Fibroblast of lung (primary cell): ENCODE measurements around the gene DAPK1. TPM values are rescaled to one million over a fixed set of nuclear protein-coding genes. Genes with fewer than 3 reads are reported as not detected.

Source experiments
- DNase-seq, 2 donors: peaks; one replicate each; pipeline versions ENCODE4 v3.0.0 to v3.0.0-alpha.2; 2010; ENCODE audit warnings: low read depth in 2 of 2
- H2AFZ ChIP-seq: 2 replicates; pipeline ENCODE4 v1.5.1; 2012; ENCODE audit warnings: low read length, control low read depth, inconsistent platforms
- H3K27ac ChIP-seq: 2 replicates; pipeline ENCODE4 v1.5.1; 2011; ENCODE audit warnings: low read length, control low read depth; ENCODE audit not compliant: insufficient read depth
- H3K27me3 ChIP-seq: 2 replicates; pipeline ENCODE4 v1.5.1; 2011; ENCODE audit warnings: mild to moderate bottlenecking, low read length; ENCODE audit not compliant: control insufficient read depth, insufficient read depth
- H3K36me3 ChIP-seq: 2 replicates; pipeline ENCODE4 v1.5.1; 2011; ENCODE audit warnings: low read length; ENCODE audit not compliant: control insufficient read depth, insufficient read depth
- H3K4me1 ChIP-seq: 2 replicates; pipeline ENCODE4 v1.5.1; 2011; ENCODE audit warnings: low read length; ENCODE audit not compliant: control insufficient read depth, insufficient read depth; ENCODE audit errors: extremely low read depth
- H3K4me2 ChIP-seq: 2 replicates; pipeline ENCODE4 v1.5.1; 2011; ENCODE audit warnings: low read length, control low read depth; ENCODE audit not compliant: insufficient read depth; ENCODE audit errors: extremely low read depth
- H3K4me3 ChIP-seq, 4 experiments: fragments of 200-600 bp in 1 of 4; sonication (generic) in 1 of 4; replicated peaks in 1 of 4; 2 replicates each; pipeline ENCODE4 v1.5.1; 2011 to 2016; ENCODE audit warnings: low read length in 4 of 4, low read depth in 3 of 4, mild to moderate bottlenecking in 3 of 4, control low read depth in 2 of 4, inconsistent platforms in 1 of 4, mixed read lengths in 1 of 4; ENCODE audit not compliant: insufficient read depth in 1 of 4; ENCODE audit errors: control extremely low read depth in 1 of 4
- H3K79me2 ChIP-seq: 2 replicates; pipeline ENCODE4 v1.5.1; 2012; ENCODE audit warnings: mild to moderate bottlenecking, low read length, inconsistent platforms; ENCODE audit not compliant: control insufficient read depth, insufficient read depth
- H3K9ac ChIP-seq: 2 replicates; pipeline ENCODE4 v1.5.1; 2011; ENCODE audit warnings: mild to moderate bottlenecking, low read length, control low read depth; ENCODE audit not compliant: insufficient read depth
- H3K9me3 ChIP-seq: 2 replicates; pipeline ENCODE4 v1.5.1; 2012; ENCODE audit warnings: low read depth, low read length; ENCODE audit not compliant: control insufficient read depth, insufficient read depth
- H4K20me1 ChIP-seq: 2 replicates; pipeline ENCODE4 v1.5.1; 2011; ENCODE audit warnings: low read length; ENCODE audit not compliant: control insufficient read depth, insufficient read depth; ENCODE audit errors: extremely low read depth
- CTCF ChIP-seq, 2 donors: IDR thresholded peaks in 1 of 2; conservative IDR thresholded peaks in 1 of 2; 1 replicate in 1 of 2; 2 replicates in 1 of 2; pipeline ENCODE4 v1.5.1; 2011 to 2012; ENCODE audit warnings: low read length in 2 of 2, control low read depth in 1 of 2, inconsistent platforms in 1 of 2, low read depth in 1 of 2, mild to moderate bottlenecking in 1 of 2
- EZH2 ChIP-seq: IDR thresholded peaks from 2 replicates; pipeline ENCODE4 v1.5.1; 2012; ENCODE audit warnings: low read length, control low read depth, mild to moderate bottlenecking; ENCODE audit errors: missing control alignments
- polyA plus RNA-seq, 2 donors: library from polyadenylated mRNA; depleted of rRNA in 1 of 2; stranded (reverse) in 1 of 2; unstranded in 1 of 2; fragments of >200 nt; gene quantifications; 2 replicates each; pipeline ENCODE4 v1.2.1, GENCODE V29; 2011 to 2012; ENCODE audit warnings: missing spikeins in 1 of 2
- total RNA-seq: library from RNA; depleted of rRNA; stranded (reverse); fragments of >200 nt; gene quantifications from 2 replicates; pipeline ENCODE4 v1.2.1, GENCODE V29; 2014

Gene DAPK1
- total and polyA plus RNA-seq, 2 donors (not counting 1 experiment from before 2014, with no cell fraction given): 1.1 to 15.5 TPM

- Histone ChIP-seq H3K9ac (no peak overlapping the region), H3K27me3 (no peaks in the 10 kb centered on the region), H3K36me3 (no peaks in the 10 kb centered on the region), H3K27ac (no peak overlapping the region), H2AFZ (no peak overlapping the region), H3K4me2 (no peak overlapping the region), H3K79me2 (no peaks in the 10 kb centered on the region), H3K9me3 (no peaks in the 10 kb centered on the region), H3K4me3 (no peak overlapping the region), H4K20me1 (no peaks in the 10 kb centered on the region), H3K4me1 (no peaks in the 10 kb centered on the region)
- TF ChIP-seq CTCF (conservative IDR thresholded peaks at IDR 0.05 in 1 of 2, IDR thresholded peaks at IDR 0.05 in 1 of 2; ENCODE audit: low read depth in 1 of 2, low read length in 2 of 2) (no peak), EZH2 (no peak)
- no peak for DNase-seq
Measured at GRCh38 chr9:87671478-87671877, 173.8 kb downstream of the DAPK1 start.

DNA sequence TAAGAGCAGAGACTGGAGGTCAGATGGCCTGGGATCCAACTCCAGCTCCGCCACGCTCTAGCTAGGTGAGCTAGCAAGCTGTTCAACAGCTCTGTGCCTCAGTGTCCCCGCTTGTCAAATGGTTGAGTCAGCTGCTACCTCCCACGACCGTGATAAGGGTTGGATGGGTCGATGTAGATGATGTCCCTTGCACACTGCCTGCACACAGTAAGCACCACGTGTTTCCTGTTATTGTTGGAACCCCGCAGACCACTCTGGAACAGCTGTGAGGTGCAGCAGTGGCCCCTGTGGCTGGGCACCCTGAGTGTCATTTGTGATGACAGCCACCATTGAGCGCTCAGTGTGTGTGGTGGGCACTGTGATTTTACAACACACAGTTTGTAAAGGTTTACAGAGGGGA, 174.3 kb downstream of the DAPK1 start:
- H3K27me3 ChIP-seq: no peaks in the 10 kb centered on the region
- DNase-seq: no peak
- H3K4me3 ChIP-seq: no peak overlapping the region
- H4K20me1 ChIP-seq: no peaks in the 10 kb centered on the region
- TF ChIP-seq CTCF (conservative IDR thresholded peaks at IDR 0.05 in 1 of 2, IDR thresholded peaks at IDR 0.05 in 1 of 2; ENCODE audit: low read depth in 1 of 2, low read length in 2 of 2): no peak
- TF ChIP-seq EZH2: no peak
- H3K79me2 ChIP-seq: no peaks in the 10 kb centered on the region
- H3K27ac ChIP-seq: no peak overlapping the region
- H2AFZ ChIP-seq: no peak overlapping the region
- H3K9me3 ChIP-seq: no peaks in the 10 kb centered on the region
- no peak overlapping the region for H3K4me2 ChIP-seq
- H3K36me3 ChIP-seq: no peaks in the 10 kb centered on the region
- H3K4me1 ChIP-seq: no peaks in the 10 kb centered on the region
- H3K9ac ChIP-seq: no peak overlapping the region

DNA sequence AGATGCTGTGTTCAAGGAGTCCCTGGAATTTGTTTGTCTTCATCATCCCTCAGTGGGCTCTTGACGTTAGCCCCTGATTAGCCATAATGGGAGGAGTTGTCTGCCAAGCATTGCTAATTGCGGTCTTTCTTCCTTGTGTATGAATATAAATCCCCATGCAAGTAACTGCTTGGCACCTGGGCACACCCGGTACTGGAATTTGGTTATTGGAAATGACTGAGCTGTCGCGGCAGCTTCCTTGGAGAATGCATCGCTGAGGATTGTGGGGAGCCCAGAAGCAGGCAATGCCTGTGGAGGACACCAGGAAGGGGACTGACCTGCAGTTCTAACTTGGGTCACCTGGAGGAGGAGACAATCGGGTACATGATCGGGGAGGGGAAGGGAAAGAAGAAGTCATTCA, 174.9 kb downstream of the DAPK1 start:
- Histone ChIP-seq H3K27me3 (no peaks in the 10 kb centered on the region), H3K27ac (no peak overlapping the region), H3K36me3 (no peaks in the 10 kb centered on the region), H3K4me3 (no peak overlapping the region), H3K4me2 (no peak overlapping the region), H2AFZ (no peak overlapping the region), H4K20me1 (no peaks in the 10 kb centered on the region), H3K79me2 (no peaks in the 10 kb centered on the region), H3K9ac (no peak overlapping the region), H3K9me3 (no peaks in the 10 kb centered on the region), H3K4me1 (no peaks in the 10 kb centered on the region)
- TF ChIP-seq CTCF (conservative IDR thresholded peaks at IDR 0.05 in 1 of 2, IDR thresholded peaks at IDR 0.05 in 1 of 2; ENCODE audit: low read depth in 1 of 2, low read length in 2 of 2): no peak
- no peak for TF ChIP-seq EZH2
- no peak for DNase-seq
